Stimulated activated CD4-positive, alpha-beta T cell treated with anti-CD3 and anti-CD28 coated beads, Interleukin-15, amount 100 ng/mL, for 1 hour (primary cell): ENCODE results near the gene BICD1.
A peak's percentile ranks its signal among the peaks of the same experiment; 100 is the strongest.

ENCODE experiments used
- DNase-seq, 2 donors: peaks; one replicate each; pipeline ENCODE4 v3.0.0-alpha.2; 2020; ENCODE audit warnings: low read depth in 1 of 2, low spot score in 1 of 2

BICD1 gene

GRCh38 chr12:32332446-32332845 lies 225.8 kb downstream of the BICD1 start:
- no peak for DNase-seq

- DNase-seq: no peak
Observed at GRCh38 chr12:32334371-32334777, 227.7 kb downstream of the BICD1 start.

- DNase-seq: no peak
Observed at GRCh38 chr12:32336261-32336660, 229.6 kb downstream of the BICD1 start.

GRCh38 chr12:32343496-32343895 lies 236.8 kb downstream of the BICD1 start:
- no peak for DNase-seq

GRCh38 chr12:32344047-32344446 lies 237.4 kb downstream of the BICD1 start:
- DNase-seq: no peak

- DNase-seq: no peak
Observed at GRCh38 chr12:32353540-32353939, 246.9 kb downstream of the BICD1 start.

- DNase-seq: no peak
Observed at GRCh38 chr12:32357601-32358249, 251.1 kb downstream of the BICD1 start.

- no peak for DNase-seq
Observed at GRCh38 chr12:32360956-32361355, 254.3 kb downstream of the BICD1 start.

- no peak for DNase-seq
Observed at GRCh38 chr12:32362892-32363291, 256.2 kb downstream of the BICD1 start.

- DNase-seq: no peak
Observed at GRCh38 chr12:32365473-32366064, 258.9 kb downstream of the BICD1 start.

GRCh38 chr12:32366714-32367113 lies 260.1 kb downstream of the BICD1 start:
- no peak for DNase-seq

GRCh38 chr12:32367381-32367780 lies 260.7 kb downstream of the BICD1 start:
- no peak for DNase-seq

GRCh38 chr12:32369202-32369601 lies 262.6 kb downstream of the BICD1 start:
- no peak for DNase-seq

GRCh38 chr12:32377344-32378055 lies 270.9 kb downstream of the BICD1 start:
- no peak for DNase-seq

GRCh38 chr12:32379213-32379612 lies 272.6 kb downstream of the BICD1 start:
- DNase-seq: no peak

GRCh38 chr12:32379667-32380066 lies 273.0 kb downstream of the BICD1 start:
- no peak for DNase-seq

GRCh38 chr12:32382226-32382625 lies 275.6 kb downstream of the BICD1 start:
- no peak for DNase-seq

GRCh38 chr12:32390572-32391219 lies 284.0 kb downstream of the BICD1 start:
- DNase-seq: peak in 1 of 2 donors; percentile 1

- no peak for DNase-seq
Observed at GRCh38 chr12:32395026-32395425, 288.4 kb downstream of the BICD1 start.

- DNase-seq: no peak
Observed at GRCh38 chr12:32397696-32398095, 291.0 kb downstream of the BICD1 start.

GRCh38 chr12:32398181-32398580 lies 291.5 kb downstream of the BICD1 start:
- DNase-seq: no peak

- no peak for DNase-seq
Observed at GRCh38 chr12:32398816-32399369, 292.2 kb downstream of the BICD1 start.
